HCT116 (cell line): Measurements from ENCODE around the gene SF3B5. TPM values are rescaled to one million over a fixed set of nuclear protein-coding genes. Genes with fewer than 3 reads are reported as not detected.
"Not testable (repeated sequence)": the region's sequence is repeated elsewhere in the genome, so short reads cannot be mapped to it uniquely, and the experiment has no call there.

Source experiments
- ATAC-seq: fragments of 200-7000 bp; cut with Tn5 transposase; 2 replicates; pipeline ENCODE4 v1.9.1; 2020; ENCODE audit warnings: mild to moderate bottlenecking, moderate library complexity
- BruUV-seq: library from RNA; stranded (reverse); fragments of 400-500 nt; replicated peaks from 2 replicates; lab custom pipeline; 2021; lab: Mats Ljungman, UMichigan
- CTCF ChIA-PET: fragments of 300-600 bp; sonication (Branson Sonifier 250); formaldehyde crosslinking; loops from one replicate; lab custom pipeline; 2021; ENCODE audit warnings: antibody characterized with exemption; lab: Charles Lee
- POLR2A ChIA-PET: fragments of 300-600, 350-600 bp; sonication (Branson Sonifier 250); formaldehyde crosslinking; loops from one replicate; lab custom pipeline; 2021; ENCODE audit warnings: antibody characterized with exemption; lab: Charles Lee
- RAD21 ChIA-PET, 2 experiments: fragments of 300-600 bp; sonication (Branson Sonifier 250); formaldehyde crosslinking; loops; one replicate each; lab custom pipeline; 2023; ENCODE audit warnings: low total read pairs in 2 of 2; ENCODE audit not compliant: uncharacterized antibody in 2 of 2, unreplicated experiment in 2 of 2, low non-redundant PET in 1 of 2; lab: Charles Lee
- DNase-seq: peaks from one replicate; pipeline ENCODE4 v3.0.0-alpha.2; 2010; ENCODE audit warnings: low read depth, low spot score
- H2AFZ ChIP-seq: fragments of 200-600 bp; shearing (Covaris generic), sonication (generic); 2 replicates; pipeline ENCODE4 v1.6.1; 2017; ENCODE audit warnings: low read depth, mixed run types, mixed read lengths, antibody characterized with exemption, low read length; ENCODE audit not compliant: poor library complexity, severe bottlenecking
- H3K27ac ChIP-seq: 2 replicates; pipeline ENCODE4 v1.5.1; 2012; ENCODE audit warnings: low read depth, low read length
- H3K27me3 ChIP-seq: fragments of 200-600 bp; sonication (generic); 2 replicates; pipeline ENCODE4 v1.6.1; 2016; ENCODE audit warnings: mixed run types, low read length, mixed read lengths; ENCODE audit not compliant: insufficient read depth
- H3K36me3 ChIP-seq, 2 experiments: fragments of 200-500 bp in 1 of 2; fragments of 200-600 bp in 1 of 2; sonication (Bioruptor generic) in 1 of 2; sonication (generic) in 1 of 2; 2 replicates each; pipeline versions ENCODE4 v1.5.1 to v1.6.1; 2014 to 2016; ENCODE audit warnings: low read length in 2 of 2, inconsistent platforms in 1 of 2, mixed read lengths in 1 of 2, mixed run types in 1 of 2; ENCODE audit not compliant: insufficient read depth in 2 of 2, control insufficient read depth in 1 of 2
- H3K4me1 ChIP-seq, 2 experiments: fragments of 200-600 bp in 1 of 2; sonication (generic) in 1 of 2; 2 replicates each; pipeline versions ENCODE4 v1.5.1 to v1.6.1; 2012 to 2017; ENCODE audit warnings: low read length in 2 of 2, inconsistent platforms in 1 of 2, mild to moderate bottlenecking in 1 of 2, mixed read lengths in 1 of 2, mixed run types in 1 of 2, moderate library complexity in 1 of 2; ENCODE audit not compliant: insufficient read depth in 2 of 2, control insufficient read depth in 1 of 2
- H3K4me2 ChIP-seq: fragments of 200-600 bp; sonication (generic); 2 replicates; pipeline ENCODE4 v1.6.1; 2017; ENCODE audit warnings: mixed run types, low read length, mixed read lengths
- H3K4me3 ChIP-seq, 2 experiments: fragments of 200-600 bp in 1 of 2; sonication (generic) in 1 of 2; replicated peaks in 1 of 2; 2 replicates each; pipeline ENCODE4 v1.5.1; 2011 to 2016; ENCODE audit warnings: low read length in 2 of 2, control low read depth in 1 of 2, low read depth in 1 of 2, mild to moderate bottlenecking in 1 of 2, mixed read lengths in 1 of 2, mixed run types in 1 of 2
- H3K79me2 ChIP-seq: fragments of 200-600 bp; sonication (generic); 2 replicates; pipeline ENCODE4 v1.6.1; 2017; ENCODE audit warnings: mild to moderate bottlenecking, mixed run types, low read length, moderate library complexity, mixed read lengths; ENCODE audit not compliant: insufficient read depth
- H3K9ac ChIP-seq: fragments of 200-600 bp; sonication (generic); 2 replicates; pipeline ENCODE4 v1.6.1; 2016; ENCODE audit warnings: low read length, mixed read lengths
- H3K9me2 ChIP-seq: fragments of 200-600 bp; sonication (generic), shearing (Covaris generic); 2 replicates; pipeline ENCODE4 v1.6.1; 2017; ENCODE audit warnings: mixed run types, mild to moderate bottlenecking, moderate library complexity; ENCODE audit not compliant: insufficient read depth
- H3K9me3 ChIP-seq, 2 experiments: fragments of 200-500 bp in 1 of 2; fragments of 200-600 bp in 1 of 2; sonication (Bioruptor generic) in 1 of 2; sonication (generic) in 1 of 2; 2 replicates each; pipeline ENCODE4 v1.6.1; 2014 to 2017; ENCODE audit warnings: low read length in 2 of 2, mixed read lengths in 2 of 2, inconsistent platforms in 1 of 2, low read depth in 1 of 2, mild to moderate bottlenecking in 1 of 2, mixed run types in 1 of 2, moderate library complexity in 1 of 2; ENCODE audit not compliant: control insufficient read depth in 1 of 2, insufficient read depth in 1 of 2
- H4K20me1 ChIP-seq: fragments of 200-600 bp; sonication (generic), shearing (Covaris generic); 2 replicates; pipeline ENCODE4 v1.6.1; 2017; ENCODE audit warnings: mixed run types, mild to moderate bottlenecking, moderate library complexity; ENCODE audit not compliant: insufficient read depth
- intact Hi-C: fragments of 100-400 bp; cut with micrococcal nuclease; formaldehyde crosslinking; loops from 2 replicates; pipeline ENCODE4 v1.10.0; 2022
- total RNA-seq: library from RNA; stranded (reverse); gene quantifications from one replicate; pipeline ENCODE4 v1.2.1, GENCODE V29; 2021; ENCODE audit not compliant: unreplicated experiment

The SF3B5 gene
- total RNA-seq, 1 experiment from 2014 or later, result 173 TPM

DNA sequence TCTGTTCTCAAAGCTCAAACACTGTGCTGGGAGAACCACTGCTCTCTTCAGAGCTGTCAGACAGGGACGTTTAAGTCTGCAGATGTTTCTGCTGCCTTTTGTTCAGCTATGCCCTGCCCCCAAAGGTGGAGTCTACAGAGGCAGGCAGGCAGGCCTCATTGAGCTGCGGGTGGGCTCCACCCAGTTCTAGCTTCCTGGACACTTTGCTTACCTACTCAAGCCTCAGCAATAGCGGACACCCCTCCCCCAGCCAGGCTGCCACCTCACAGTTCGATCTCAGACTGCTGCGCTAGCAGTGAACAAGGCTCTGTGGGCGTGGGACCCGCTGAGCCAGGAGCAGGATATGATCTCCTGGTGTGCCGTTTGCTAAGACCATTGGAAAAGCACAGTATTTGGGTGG lies 48.7 kb downstream of the SF3B5 start:
- BruUV-seq, H3K4me1 ChIP-seq, POLR2A ChIA-PET, H3K9me3 ChIP-seq, DNase-seq, intact Hi-C loops, H3K79me2 ChIP-seq, H3K4me3 ChIP-seq, H2AFZ ChIP-seq, H3K9me2 ChIP-seq, H3K4me2 ChIP-seq, H3K27me3 ChIP-seq, ATAC-seq, RAD21 ChIA-PET, H3K27ac ChIP-seq, H3K36me3 ChIP-seq, CTCF ChIA-PET, H4K20me1 ChIP-seq, H3K9ac ChIP-seq: not testable (repeated sequence)

DNA sequence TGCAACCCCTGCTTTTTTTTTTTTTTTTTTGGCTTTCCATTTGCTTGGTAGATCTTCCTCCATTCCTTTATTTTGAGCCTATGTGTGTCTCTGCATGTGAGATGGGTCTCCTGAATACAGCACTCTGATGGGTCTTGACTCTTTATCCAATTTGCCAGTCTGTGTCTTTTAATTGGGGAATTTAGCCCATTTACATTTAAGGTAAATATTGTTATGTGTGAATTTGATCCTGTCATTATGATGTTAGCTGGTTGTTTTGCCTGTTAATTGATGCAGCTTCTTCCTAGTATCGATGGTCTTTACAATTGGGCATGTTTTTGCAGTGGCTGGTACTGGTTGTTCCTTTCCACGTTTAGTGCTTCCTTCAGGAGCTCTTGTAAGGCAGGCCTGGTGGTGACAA lies 50.4 kb downstream of the SF3B5 start:
- DNase-seq, H3K9ac ChIP-seq, RAD21 ChIA-PET, H3K79me2 ChIP-seq, H2AFZ ChIP-seq, BruUV-seq, CTCF ChIA-PET, H3K4me2 ChIP-seq, H3K27me3 ChIP-seq, H3K4me3 ChIP-seq, ATAC-seq, H3K9me2 ChIP-seq, H3K27ac ChIP-seq, H4K20me1 ChIP-seq, intact Hi-C loops, H3K4me1 ChIP-seq, POLR2A ChIA-PET, H3K9me3 ChIP-seq, H3K36me3 ChIP-seq: not testable (repeated sequence)

Other genes with a start within 250 kb of the SF3B5 start
- not detected for gene ZC2HC1B, start 231.1 kb downstream of the SF3B5 start, total RNA-seq
- 35.6 TPM for gene PLAGL1, start 87.3 kb downstream of the SF3B5 start, total RNA-seq
- 0.69 TPM for gene STX11, start 54.9 kb upstream of the SF3B5 start, total RNA-seq
- gene UTRN, start 189.8 kb upstream of the SF3B5 start, total RNA-seq, result 28.4 TPM